ENCODE results near the gene SLC30A9.

The SLC30A9 gene

DNA sequence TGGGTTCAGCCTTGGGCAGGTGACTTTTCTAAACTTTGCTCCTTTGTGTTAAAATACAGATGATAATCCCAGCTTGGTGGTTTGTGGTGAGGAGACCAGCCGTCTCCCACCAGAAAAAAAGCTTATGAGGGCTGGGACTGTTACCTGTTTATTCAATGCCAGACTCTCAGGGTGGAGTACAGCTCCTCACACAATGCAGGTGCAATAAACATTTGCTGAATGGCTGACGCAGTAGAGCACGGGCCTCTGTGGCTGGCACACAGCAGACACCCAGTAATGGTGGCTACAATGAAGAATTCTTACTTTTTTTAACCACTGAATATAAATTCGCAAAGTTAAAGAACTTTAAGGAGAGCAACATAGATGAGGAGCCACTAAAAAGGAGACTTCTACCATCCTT is 131.9 kb downstream of the SLC30A9 start:
- H3K4me2 ChIP-seq = no peak overlapping the region
- H3K27me3 ChIP-seq = no peaks in the 10 kb centered on the region
- peaks cover 88% of the 10 kb centered on the region for H3K36me3 ChIP-seq

GRCh38 chr4:42123071-42123644 is 132.8 kb downstream of the SLC30A9 start:
- TF ChIP-seq Cebpa-rat (IDR thresholded peaks at IDR 0.05) = no peak
- peaks cover 87% of the 10 kb centered on the region for H3K36me3 ChIP-seq

More for the DNA sequence above, 131.9 kb downstream of the SLC30A9 start:
- TF ChIP-seq Cebpa-rat (IDR thresholded peaks at IDR 0.05) = no peak
- H3K4me3 ChIP-seq = no peak overlapping the region
- peaks cover 50% of the 10 kb centered on the region for H4K20me1 ChIP-seq
- H3K9ac ChIP-seq = no peak overlapping the region
- peaks cover 2% of the 10 kb centered on the region for H3K4me1 ChIP-seq
- H3K27ac ChIP-seq = no peak overlapping the region
- H3K9me3 ChIP-seq = no peaks in the 10 kb centered on the region

GRCh38 chr4:42132099-42132498 is 141.8 kb downstream of the SLC30A9 start:
- no peak overlapping the region for H3K27ac ChIP-seq

More at GRCh38 chr4:42123071-42123644, 132.8 kb downstream of the SLC30A9 start:
- Histone ChIP-seq H3K27ac (no peak overlapping the region), H3K4me3 (no peak overlapping the region), H3K4me2 (no peak overlapping the region), H3K27me3 (no peaks in the 10 kb centered on the region), H3K4me1 (peaks cover 9% of the 10 kb centered on the region), H3K9ac (no peak overlapping the region), H3K9me3 (no peaks in the 10 kb centered on the region), H4K20me1 (peaks cover 59% of the 10 kb centered on the region)

GRCh38 chr4:42133006-42133405 is 142.7 kb downstream of the SLC30A9 start:
- no peak overlapping the region for H3K27ac ChIP-seq
- peaks cover 84% of the 10 kb centered on the region for H4K20me1 ChIP-seq
- no peak overlapping the region for H3K4me2 ChIP-seq
- H3K36me3 ChIP-seq = peaks cover 92% of the 10 kb centered on the region
- H3K4me1 ChIP-seq = no peaks in the 10 kb centered on the region
- no peak overlapping the region for H3K9ac ChIP-seq
- H3K27me3 ChIP-seq = no peaks in the 10 kb centered on the region
- no peak overlapping the region for H3K4me3 ChIP-seq
- TF ChIP-seq Cebpa-rat (IDR thresholded peaks at IDR 0.05) = no peak
- H3K9me3 ChIP-seq = peaks cover 26% of the 10 kb centered on the region

More at GRCh38 chr4:42132099-42132498, 141.8 kb downstream of the SLC30A9 start:
- peaks cover 26% of the 10 kb centered on the region for H3K9me3 ChIP-seq
- H3K4me2 ChIP-seq = no peak overlapping the region
- H3K27me3 ChIP-seq = no peaks in the 10 kb centered on the region
- H3K9ac ChIP-seq = no peak overlapping the region
- peaks cover 90% of the 10 kb centered on the region for H3K36me3 ChIP-seq
- no peak for TF ChIP-seq Cebpa-rat (IDR thresholded peaks at IDR 0.05)
- H3K4me3 ChIP-seq = no peak overlapping the region
- H4K20me1 ChIP-seq = peaks cover 84% of the 10 kb centered on the region
- peaks cover 8% of the 10 kb centered on the region for H3K4me1 ChIP-seq

DNA sequence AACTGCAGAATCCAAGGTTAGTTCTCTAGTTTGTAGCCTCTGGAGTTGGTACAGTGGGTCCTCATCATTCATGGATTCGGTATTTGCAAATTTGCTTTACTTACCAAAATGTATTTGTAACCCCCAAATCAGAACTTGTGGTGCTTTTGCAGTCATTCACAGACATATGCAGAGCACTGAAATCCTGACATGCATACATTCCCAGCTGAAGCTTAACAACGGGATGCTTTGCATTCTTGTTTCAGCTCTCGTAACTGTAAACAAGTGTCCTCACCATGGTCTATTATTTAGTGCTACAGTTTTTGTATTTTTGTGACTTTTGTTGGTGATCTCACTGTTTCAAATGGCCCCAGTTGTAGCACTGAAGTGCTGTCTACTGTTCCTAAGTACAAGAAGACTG is 146.0 kb downstream of the SLC30A9 start:
- Histone ChIP-seq H3K27me3 (no peaks in the 10 kb centered on the region), H3K4me2 (no peak overlapping the region), H3K36me3 (peaks cover 96% of the 10 kb centered on the region), H3K4me1 (no peaks in the 10 kb centered on the region), H3K9me3 (peaks cover 11% of the 10 kb centered on the region), H3K27ac (no peak overlapping the region), H3K4me3 (no peak overlapping the region), H4K20me1 (peaks cover 99% of the 10 kb centered on the region), H3K9ac (no peak overlapping the region)
- no peak for TF ChIP-seq Cebpa-rat (IDR thresholded peaks at IDR 0.05)
